ENCODE measurements around the gene FRMD4A. TPM values are rescaled to one million over a fixed set of nuclear protein-coding genes. Genes with fewer than 3 reads are reported as not detected.

FRMD4A gene
- total RNA-seq, 4 donors from 2014 or later, result 27.5 to 40.4 (median 33.0) TPM

- no peak for TF ChIP-seq POLR2A (IDR thresholded peaks at IDR 0.05)
- TF ChIP-seq, protein P1, sequence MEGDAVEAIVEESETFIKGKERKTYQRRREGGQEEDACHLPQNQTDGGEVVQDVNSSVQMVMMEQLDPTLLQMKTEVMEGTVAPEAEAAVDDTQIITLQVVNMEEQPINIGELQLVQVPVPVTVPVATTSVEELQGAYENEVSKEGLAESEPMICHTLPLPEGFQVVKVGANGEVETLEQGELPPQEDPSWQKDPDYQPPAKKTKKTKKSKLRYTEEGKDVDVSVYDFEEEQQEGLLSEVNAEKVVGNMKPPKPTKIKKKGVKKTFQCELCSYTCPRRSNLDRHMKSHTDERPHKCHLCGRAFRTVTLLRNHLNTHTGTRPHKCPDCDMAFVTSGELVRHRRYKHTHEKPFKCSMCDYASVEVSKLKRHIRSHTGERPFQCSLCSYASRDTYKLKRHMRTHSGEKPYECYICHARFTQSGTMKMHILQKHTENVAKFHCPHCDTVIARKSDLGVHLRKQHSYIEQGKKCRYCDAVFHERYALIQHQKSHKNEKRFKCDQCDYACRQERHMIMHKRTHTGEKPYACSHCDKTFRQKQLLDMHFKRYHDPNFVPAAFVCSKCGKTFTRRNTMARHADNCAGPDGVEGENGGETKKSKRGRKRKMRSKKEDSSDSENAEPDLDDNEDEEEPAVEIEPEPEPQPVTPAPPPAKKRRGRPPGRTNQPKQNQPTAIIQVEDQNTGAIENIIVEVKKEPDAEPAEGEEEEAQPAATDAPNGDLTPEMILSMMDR (IDR thresholded peaks at IDR 0.05), result no peak
- no peak overlapping the region for H3K4me3 ChIP-seq (ENCODE audit: low read depth, poor library complexity, severe bottlenecking)
- intact Hi-C loops (cut with DNase I; ENCODE audit: low total_unique reads), result no loop called here
- WGBS, 2 donors, result 35 to 47% methylated on average over 3 of the region's 3 CpGs
- DNase-seq (ENCODE audit: low spot score in 2 of 2), result no peak
These were observed 31.2 kb downstream of the FRMD4A start for GRCh38 chr10:14299556-14299955.

DNA sequence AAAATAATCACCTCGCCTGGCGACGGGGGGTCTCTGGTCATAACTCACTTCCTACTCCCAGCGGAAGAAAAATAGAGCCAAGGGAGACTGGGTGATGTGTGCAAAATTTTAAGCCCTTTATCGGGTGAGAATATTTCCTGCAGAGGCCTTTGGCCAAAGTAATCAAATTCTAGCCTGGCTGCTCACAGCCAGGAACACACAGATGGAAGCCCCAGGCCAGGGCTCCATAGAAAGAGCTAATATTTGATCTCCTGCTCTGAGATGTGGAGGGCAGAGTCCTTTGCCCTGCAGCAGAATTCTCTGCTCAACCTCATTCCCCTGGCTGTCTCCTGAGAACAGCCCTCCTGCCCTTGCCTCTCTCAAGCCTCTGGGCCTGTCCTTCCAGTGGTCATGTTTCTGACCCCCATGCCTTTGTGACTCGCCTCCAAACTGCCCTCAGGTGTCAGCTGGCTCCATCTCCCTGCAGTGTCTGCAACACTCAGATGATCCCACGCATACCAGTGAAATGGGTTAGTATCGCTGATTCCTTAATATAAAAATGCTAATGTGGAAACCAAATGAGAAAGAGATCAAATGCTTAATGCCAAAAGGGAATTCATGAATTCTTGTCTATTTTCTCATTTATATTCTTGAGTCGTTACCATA lies 34.5 kb downstream of the FRMD4A start:
- no peak for TF ChIP-seq POLR2A (IDR thresholded peaks at IDR 0.05)
- TF ChIP-seq, protein P1 (IDR thresholded peaks at IDR 0.05), result no peak
- WGBS, 2 donors, result 68 to 69% methylated on average over 9 of the region's 9 CpGs
- H3K4me3 ChIP-seq (ENCODE audit: low read depth, poor library complexity, severe bottlenecking), result no peak overlapping the region
- intact Hi-C loops (cut with DNase I; ENCODE audit: low total_unique reads), result no loop called here
- no peak for DNase-seq (ENCODE audit: low spot score in 2 of 2)

DNA sequence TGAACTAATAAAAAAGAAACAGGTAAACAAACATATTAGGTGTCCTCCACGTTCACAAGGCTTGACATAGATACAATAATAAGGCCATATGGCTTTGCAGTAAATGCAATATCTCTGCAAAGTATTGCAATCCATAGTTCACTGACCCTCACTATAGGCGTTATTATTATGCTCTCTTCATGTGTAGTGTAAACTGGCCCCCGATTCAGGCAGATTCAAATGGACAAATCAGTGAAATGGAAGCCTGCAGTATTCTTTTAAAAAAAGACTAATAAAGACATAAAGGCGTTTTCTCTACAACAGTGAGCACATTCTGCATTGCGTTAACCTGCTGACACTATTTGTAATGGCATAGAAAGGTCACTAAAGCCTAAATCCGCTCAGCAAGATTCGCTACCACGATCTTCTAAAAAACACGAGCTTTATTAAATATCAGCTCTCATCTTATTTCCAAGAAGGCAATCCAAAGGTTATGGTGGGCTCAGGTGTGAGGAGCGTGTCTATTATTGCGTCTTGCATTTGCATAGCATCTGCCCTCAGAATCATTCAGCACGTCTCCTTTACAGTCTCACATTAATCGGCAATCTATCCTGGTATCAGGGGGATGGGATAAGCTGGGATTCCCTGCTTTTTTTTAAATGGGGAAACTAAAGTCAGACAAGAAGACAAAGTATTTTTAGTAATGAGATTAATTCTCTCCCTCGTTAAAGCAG lies 36.2 kb downstream of the FRMD4A start:
- WGBS, 2 donors, result 76 to 86% methylated on average over 14 of the region's 14 CpGs
- DNase-seq (ENCODE audit: low spot score in 2 of 2), result no peak
- TF ChIP-seq, protein P1 (IDR thresholded peaks at IDR 0.05), result no peak
- TF ChIP-seq POLR2A (IDR thresholded peaks at IDR 0.05), result no peak
- intact Hi-C loops (cut with DNase I; ENCODE audit: low total_unique reads), result no loop called here
- no peak overlapping the region for H3K4me3 ChIP-seq (ENCODE audit: low read depth, poor library complexity, severe bottlenecking)

- DNase-seq (ENCODE audit: low spot score in 2 of 2), result no peak
- WGBS, 2 donors, result 48 to 52% methylated on average over 3 of the region's 3 CpGs
- TF ChIP-seq, protein P1 (IDR thresholded peaks at IDR 0.05), result no peak
- no peak for TF ChIP-seq POLR2A (IDR thresholded peaks at IDR 0.05)
- no peak overlapping the region for H3K4me3 ChIP-seq (ENCODE audit: low read depth, poor library complexity, severe bottlenecking)
- intact Hi-C loops (cut with DNase I; ENCODE audit: low total_unique reads), result no loop called here
These were observed 37.2 kb downstream of the FRMD4A start for GRCh38 chr10:14293526-14293925.

- WGBS, 2 donors, result 87 to 96% methylated on average over 1 of the region's 1 CpG
- no peak overlapping the region for H3K4me3 ChIP-seq (ENCODE audit: low read depth, poor library complexity, severe bottlenecking)
- no peak for TF ChIP-seq POLR2A (IDR thresholded peaks at IDR 0.05)
- TF ChIP-seq, protein P1 (IDR thresholded peaks at IDR 0.05), result no peak
- no peak for DNase-seq (ENCODE audit: low spot score in 2 of 2)
- intact Hi-C loops (cut with DNase I; ENCODE audit: low total_unique reads), result no loop called here
These were observed 39.4 kb downstream of the FRMD4A start for GRCh38 chr10:14291296-14291695.
